ENCODE results near the gene SMG7. TPM values are rescaled to one million over a fixed set of nuclear protein-coding genes. Genes with fewer than 3 reads are reported as not detected.

SMG7 gene
- total RNA-seq, 1 experiment from 2014 or later, result 54.1 TPM

DNA sequence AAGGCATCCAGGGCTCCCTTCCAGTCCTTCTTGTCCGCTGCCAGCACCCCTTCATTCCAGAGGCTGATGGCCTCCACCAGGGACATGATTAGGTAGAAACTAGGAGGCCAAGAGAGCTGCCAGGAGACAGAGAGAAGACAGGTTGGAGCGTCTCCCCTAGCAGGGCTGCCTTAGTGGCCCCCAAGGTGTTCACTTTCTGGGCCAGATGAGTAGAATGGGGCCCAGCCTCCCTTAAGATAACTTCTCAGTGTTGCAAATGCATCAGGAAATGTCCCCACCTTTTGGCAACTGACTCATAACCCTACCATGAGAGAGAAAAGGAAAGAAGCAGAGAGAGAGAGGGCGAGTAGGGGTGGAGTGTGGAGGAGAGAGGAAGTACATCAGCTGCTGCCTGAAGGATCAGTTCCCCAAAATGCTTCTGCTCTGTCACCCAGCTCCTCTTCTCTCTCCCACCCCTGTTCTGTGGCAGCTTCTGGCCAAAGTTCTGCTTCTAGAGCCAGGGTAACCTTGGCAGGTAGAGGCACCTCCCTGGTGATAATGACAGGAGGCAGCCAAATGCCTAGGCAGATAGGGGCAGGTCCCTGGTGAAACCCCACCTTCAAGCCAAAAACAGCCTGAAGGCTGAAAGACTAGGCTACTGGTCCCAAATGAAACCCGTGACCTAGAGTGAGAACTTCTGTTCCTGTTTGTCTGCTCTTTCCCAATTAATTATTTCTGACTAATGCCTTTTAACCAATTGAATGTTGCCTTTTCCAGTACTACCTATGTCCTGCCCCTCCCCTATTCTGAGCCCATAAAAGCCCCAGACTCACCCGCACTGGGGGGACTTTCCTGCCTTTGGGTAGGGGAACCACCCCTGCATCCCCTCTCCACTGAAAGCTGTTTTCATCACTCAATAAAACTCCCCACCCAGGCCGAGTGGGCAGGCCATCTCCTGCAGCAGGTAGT lies 118.2 kb downstream of the SMG7 start, which contains the start of gene NCF2:
Gene NCF2 (minus strand): TSS at position 216 of the 948 bp plus-strand sequence. CDS start 130 bp downstream, at position 86.
- ATAC-seq (peak; percentile 32), DNase-seq (ENCODE audit: low read depth, low spot score) (no peak)
- no peaks in the 10 kb centered on the region for H3K27me3 ChIP-seq (ENCODE audit: insufficient read depth, low read length)
- no TSS peak for BruUV-seq (replicated peaks)
- H4K20me1 ChIP-seq (ENCODE audit: insufficient read depth), result no peaks in the 10 kb centered on the region
- H3K27ac ChIP-seq (ENCODE audit: low read depth, low read length), result no peak within 1 kb of the TSS
- H3K9me3 ChIP-seq (ENCODE audit: control insufficient read depth in 1 of 2, insufficient read depth in 1 of 2, low read depth in 1 of 2, low read length in 2 of 2), result no peaks in the 10 kb centered on the region
- no peak within 1 kb of the TSS for H3K4me2 ChIP-seq (ENCODE audit: low read length)
- RAD21 ChIA-PET (ENCODE audit: low non-redundant PET in 1 of 2, low total read pairs in 2 of 2, uncharacterized antibody in 2 of 2, unreplicated experiment in 2 of 2), result no interaction called here
- no peaks in the 10 kb centered on the region for H3K9me2 ChIP-seq (ENCODE audit: insufficient read depth)
- CTCF ChIA-PET, result no interaction called here
- intact Hi-C loops (cut with micrococcal nuclease), result no loop called here
- TF ChIP-seq EZH2 (IDR thresholded peaks at IDR 0.05), result no peak
- no peak for TF ChIP-seq ELF1 (IDR thresholded peaks at IDR 0.05; ENCODE audit: borderline replicate concordance, low read depth)
- TF ChIP-seq POLR2AphosphoS5 (IDR thresholded peaks at IDR 0.05; ENCODE audit: low read depth, low read length), result no peak
- TF ChIP-seq, protein P1, sequence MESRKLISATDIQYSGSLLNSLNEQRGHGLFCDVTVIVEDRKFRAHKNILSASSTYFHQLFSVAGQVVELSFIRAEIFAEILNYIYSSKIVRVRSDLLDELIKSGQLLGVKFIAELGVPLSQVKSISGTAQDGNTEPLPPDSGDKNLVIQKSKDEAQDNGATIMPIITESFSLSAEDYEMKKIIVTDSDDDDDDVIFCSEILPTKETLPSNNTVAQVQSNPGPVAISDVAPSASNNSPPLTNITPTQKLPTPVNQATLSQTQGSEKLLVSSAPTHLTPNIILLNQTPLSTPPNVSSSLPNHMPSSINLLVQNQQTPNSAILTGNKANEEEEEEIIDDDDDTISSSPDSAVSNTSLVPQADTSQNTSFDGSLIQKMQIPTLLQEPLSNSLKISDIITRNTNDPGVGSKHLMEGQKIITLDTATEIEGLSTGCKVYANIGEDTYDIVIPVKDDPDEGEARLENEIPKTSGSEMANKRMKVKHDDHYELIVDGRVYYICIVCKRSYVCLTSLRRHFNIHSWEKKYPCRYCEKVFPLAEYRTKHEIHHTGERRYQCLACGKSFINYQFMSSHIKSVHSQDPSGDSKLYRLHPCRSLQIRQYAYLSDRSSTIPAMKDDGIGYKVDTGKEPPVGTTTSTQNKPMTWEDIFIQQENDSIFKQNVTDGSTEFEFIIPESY (IDR thresholded peaks at IDR 0.05; ENCODE audit: extremely low read depth, insufficient replicate concordance, low read length), result no peak
- TF ChIP-seq RAD21 (IDR thresholded peaks at IDR 0.05; ENCODE audit: low read depth), result no peak
- TF ChIP-seq CBX3 (IDR thresholded peaks at IDR 0.05; ENCODE audit: low read depth), result no peak
- no peak for TF ChIP-seq EGR1 (IDR thresholded peaks at IDR 0.05; ENCODE audit: low read depth)
- no peaks in the 10 kb centered on the region for H3K36me3 ChIP-seq (ENCODE audit: control insufficient read depth in 1 of 2, insufficient read depth in 2 of 2, low read length in 2 of 2)
- H3K9ac ChIP-seq (ENCODE audit: low read length), result no peak within 1 kb of the TSS
- no peak within 1 kb of the TSS for H3K4me3 ChIP-seq (replicated peaks in 1 of 2; ENCODE audit: low read depth in 1 of 2, low read length in 2 of 2)
- H3K79me2 ChIP-seq (ENCODE audit: insufficient read depth, low read length), result no peaks in the 10 kb centered on the region
- H2AFZ ChIP-seq (ENCODE audit: low read depth, low read length, poor library complexity, severe bottlenecking), result no peak within 1 kb of the TSS
- H3K4me1 ChIP-seq (ENCODE audit: control insufficient read depth in 1 of 2, insufficient read depth in 2 of 2, low read length in 2 of 2), result peaks cover 0 to 7% of the 10 kb centered on the region in 2 experiments; a peak in 1 of 4 replicates
- POLR2A ChIA-PET, result no interaction called here
